GM21737 (cell line): ENCODE measurements around the gene ITGA11.
"Not testable (repeated sequence)": the region's sequence is repeated elsewhere in the genome, so short reads cannot be mapped to it uniquely, and the experiment has no call there.

Experiments
- ATAC-seq: cut with Tn5 transposase; IDR thresholded peaks from one replicate; pipeline ENCODE4 v1.9.1; 2021; ENCODE audit warnings: mild to moderate bottlenecking, moderate library complexity; ENCODE audit not compliant: unreplicated experiment

The ITGA11 gene

DNA sequence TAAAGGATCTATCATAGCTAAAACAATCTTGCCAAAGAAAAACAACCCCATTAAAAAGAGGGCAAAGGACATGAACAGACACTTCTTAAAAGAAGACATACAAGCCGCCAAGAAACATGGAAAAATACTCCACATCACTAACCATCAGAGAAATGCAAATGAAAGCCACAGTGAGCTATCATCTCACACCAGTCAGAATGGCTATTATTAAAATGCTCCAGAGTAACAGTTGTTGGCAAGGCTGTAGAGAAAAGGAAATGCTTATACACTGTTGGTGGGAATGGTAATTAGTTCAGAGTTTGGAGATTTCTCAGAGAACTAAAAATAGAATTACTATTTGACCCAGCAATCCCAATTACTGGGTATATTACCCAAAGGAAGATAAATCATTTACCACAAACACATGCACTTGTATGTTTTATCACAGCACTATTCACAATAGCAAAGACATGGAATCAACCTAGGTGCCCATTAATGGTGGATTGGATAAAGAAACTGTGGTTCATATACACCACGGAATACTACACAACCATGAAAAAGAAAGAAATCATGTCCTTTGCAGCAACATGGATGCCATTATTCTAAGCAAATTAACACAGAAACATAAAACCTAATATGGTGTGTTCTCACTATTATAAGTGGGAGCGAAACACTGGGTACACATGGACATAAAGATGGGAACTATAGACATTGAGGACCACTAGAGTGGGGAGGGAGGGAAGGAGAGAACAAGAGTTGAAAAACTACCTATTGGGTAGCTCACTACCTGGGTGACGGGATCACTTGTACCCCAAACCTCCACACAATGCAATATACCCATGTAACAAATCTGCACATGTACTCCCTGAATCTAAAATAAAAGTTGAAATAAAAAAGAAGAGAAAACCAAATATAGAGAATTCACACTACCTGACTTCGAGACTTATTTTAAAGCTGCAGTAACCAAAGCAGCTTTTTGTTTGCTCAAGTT lies 32.6 kb downstream of the ITGA11 start:
- no peak for ATAC-seq

DNA sequence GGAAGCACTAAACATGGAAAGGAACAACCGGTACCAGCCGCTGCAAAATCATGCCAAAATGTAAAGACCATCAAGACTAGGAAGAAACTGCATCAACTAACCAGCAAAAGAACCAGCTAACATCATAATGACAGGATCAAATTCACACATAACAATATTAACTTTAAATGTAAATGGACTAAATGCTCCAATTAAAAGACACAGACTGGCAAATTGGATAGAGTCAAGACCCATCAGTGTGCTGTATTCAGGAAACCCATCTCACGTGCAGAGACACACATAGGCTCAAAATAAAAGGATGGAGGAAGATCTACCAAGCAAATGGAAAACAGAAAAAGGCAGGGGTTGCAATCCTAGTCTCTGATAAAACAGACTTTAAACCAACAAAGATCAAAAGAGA lies 34.0 kb downstream of the ITGA11 start:
- ATAC-seq: not testable (repeated sequence)

DNA sequence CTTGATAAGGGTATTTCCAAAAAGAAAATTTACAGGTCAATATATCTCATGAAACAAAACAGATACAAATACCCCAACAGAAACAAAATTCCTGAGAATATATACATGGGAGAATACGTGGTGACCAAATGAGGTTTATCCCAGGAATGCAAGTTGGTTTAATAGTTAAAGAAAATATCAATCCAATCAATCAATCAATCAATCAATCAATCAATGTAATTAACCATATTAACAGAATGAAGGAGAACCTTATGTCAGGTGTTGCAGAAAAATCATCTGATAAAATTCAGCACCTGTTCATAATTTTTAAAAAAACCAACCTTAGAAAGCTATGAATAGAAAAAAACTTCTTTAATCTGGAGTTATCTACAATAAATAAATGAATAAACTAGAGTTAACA lies 35.9 kb downstream of the ITGA11 start:
- no peak for ATAC-seq

DNA sequence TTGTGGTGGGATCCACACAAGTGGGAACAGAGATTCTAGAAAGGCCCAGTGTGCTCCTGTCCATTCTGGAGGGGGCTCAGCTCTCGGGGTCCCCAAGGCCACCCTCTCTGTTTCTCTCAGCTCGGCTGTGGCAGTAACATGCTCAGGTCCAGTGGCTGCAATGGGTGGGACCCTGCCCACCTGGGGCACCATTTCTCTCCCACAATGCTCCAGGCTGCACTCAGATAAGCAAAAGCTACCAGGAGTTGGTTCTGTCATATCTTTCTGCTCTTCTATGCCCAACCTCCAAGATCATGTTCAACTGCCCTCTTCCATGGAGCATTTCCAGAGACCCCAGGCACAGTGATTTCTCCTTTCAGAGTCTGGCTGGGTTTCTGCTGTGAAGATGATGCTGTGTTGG lies 40.8 kb downstream of the ITGA11 start:
- ATAC-seq: no peak

DNA sequence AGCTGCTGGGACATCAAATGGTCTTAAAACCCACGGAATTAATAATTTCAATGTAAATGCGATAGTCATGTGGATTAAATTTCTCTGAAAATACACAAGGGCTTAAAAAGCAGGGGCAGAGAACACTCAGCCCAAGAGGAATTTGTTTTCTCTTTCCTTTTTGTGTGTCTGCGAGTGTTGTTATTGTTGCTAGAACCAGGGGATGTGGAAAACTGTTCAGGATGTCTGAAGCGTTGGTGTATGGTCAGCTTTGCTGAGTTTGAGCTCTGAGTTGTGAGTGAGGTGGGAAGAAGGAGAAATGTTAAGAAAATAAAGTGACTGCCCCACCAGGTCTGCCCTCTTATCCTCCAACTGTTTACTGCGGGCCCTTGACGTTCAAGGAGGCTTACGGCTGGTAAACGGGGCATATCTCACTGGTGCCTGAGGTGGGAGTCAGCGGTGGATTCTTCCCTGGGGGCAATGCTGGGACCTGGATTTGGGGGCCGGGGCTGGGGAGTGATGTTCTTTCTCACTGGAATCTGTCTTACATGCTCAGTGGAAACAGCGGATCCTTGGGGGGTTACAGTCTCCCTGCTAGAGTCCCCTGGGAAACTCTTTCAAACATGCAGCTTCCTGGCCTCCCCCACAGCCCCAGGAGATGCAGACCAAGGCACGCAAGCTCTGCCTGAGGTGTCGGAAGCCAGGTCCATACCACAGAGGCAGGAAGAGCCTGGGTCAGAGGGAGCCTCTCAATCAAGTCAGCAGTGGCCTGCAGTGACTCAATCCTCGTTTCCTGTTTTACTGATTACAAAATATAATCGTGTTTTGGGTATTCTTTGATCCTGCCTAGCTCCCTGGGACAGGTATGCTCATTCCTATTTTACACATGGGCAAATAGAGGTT lies 41.8 kb downstream of the ITGA11 start:
- ATAC-seq: peak; percentile 81

DNA sequence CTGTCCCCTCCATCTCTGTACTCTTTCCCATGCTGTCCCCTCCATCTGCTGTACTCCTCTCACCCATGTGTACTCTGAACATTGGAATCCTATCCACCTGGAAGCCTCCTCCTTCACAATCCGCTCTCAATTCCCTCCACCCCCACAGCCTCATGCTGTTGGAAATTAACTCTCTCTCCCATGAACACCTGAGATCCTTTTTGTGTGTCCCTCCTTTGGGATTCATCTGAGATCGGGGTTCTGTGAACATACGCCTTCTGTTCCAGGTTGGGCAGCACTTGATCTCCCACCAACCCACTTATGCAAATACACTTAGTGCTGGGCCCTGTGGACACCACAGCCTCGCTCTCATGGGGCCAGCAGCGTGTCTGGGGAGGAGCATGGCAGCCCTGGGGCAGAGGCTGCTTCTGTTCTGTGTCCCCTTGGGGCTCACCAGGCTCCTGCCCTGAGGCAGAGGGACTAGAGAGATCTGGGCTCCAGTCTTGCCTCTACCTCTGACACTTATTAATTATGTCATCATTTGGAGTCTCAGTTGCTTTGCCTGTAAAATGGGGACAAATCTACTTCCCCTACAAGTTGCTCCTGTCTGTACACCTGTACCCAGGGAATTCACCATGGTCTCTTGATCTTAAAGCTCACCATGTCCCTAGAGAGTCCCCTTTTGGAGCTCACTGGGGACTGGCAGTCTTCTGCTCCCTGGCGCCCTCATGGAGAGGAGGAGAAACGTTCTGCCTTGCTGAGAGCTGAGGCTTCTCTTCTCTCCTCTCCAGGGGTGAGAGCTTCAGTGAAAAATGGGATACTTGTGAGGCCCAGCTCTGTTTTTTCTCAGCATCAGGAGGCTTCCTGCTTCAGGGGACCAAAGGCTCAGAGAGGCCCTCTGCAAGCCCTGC lies 42.7 kb downstream of the ITGA11 start:
- ATAC-seq: no peak

DNA sequence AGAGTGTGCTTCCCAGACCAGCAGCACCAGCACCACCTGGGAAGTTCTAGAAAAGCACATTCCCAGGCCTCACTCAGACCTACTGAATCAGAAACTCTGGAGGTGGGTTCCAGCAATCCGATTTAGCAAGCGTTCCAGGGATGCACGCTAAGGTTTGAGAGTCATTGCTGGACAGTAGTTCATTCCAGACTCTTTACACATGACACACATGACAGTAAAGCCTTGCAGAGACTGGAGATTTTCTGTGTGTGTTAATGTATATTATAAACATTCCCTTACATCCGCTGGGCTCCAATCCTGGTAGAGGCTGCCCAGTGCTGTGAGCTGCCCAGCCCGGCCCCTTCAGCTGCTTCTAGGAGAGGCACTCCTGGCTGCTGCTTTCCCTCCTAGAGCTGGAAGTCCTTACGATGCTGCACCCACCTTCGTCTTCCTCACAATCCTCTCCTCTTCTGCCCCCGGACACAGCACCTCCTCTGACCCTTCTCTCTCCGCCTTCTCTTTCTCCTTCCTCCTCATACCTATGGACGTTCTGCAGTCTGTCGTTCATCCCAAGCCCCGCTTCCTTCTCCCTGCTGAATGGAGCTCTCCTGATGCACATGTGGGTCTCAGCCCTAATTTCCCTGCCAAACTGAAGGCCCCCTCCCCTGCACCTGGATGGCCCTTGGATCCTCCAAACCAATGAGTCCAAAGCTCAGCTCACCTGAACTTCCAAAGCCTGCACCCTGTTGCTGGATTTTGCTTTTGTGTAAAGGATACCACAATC lies 44.4 kb downstream of the ITGA11 start:
- no peak for ATAC-seq

DNA sequence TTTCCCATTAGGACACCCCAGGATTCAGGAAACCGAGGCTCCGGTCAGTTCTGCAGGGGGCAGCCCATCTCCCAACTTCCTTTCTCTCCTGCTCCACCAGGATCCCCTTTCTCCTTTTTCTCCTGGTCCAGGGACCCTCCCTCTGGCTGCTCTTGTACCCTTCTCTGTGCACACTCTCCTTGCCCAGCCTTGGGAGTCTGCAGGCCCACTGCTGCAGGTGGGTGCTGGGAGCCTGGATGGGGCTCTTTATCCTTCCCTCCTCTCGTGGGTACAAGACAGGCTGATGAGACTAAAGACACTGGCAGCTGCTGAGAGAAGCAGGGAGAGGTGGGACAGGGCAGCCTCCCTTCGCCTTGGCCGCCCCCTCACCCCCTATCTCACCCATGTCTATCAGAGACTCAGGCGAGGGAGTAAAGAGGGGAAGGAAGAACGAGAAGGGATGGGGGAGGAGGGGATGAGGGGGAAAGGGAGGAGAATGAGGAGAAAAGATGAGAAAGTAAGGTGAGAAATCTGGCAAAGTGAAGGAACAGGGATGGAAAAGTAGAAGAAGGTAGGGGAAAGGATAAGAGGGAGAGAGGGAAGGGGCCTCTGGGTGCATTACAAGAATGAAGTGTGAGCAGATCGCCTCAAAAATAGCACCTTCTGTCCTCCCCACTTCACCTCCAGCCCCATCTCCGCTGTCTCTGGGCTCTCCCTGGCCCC lies 45.2 kb downstream of the ITGA11 start:
- no peak for ATAC-seq

DNA sequence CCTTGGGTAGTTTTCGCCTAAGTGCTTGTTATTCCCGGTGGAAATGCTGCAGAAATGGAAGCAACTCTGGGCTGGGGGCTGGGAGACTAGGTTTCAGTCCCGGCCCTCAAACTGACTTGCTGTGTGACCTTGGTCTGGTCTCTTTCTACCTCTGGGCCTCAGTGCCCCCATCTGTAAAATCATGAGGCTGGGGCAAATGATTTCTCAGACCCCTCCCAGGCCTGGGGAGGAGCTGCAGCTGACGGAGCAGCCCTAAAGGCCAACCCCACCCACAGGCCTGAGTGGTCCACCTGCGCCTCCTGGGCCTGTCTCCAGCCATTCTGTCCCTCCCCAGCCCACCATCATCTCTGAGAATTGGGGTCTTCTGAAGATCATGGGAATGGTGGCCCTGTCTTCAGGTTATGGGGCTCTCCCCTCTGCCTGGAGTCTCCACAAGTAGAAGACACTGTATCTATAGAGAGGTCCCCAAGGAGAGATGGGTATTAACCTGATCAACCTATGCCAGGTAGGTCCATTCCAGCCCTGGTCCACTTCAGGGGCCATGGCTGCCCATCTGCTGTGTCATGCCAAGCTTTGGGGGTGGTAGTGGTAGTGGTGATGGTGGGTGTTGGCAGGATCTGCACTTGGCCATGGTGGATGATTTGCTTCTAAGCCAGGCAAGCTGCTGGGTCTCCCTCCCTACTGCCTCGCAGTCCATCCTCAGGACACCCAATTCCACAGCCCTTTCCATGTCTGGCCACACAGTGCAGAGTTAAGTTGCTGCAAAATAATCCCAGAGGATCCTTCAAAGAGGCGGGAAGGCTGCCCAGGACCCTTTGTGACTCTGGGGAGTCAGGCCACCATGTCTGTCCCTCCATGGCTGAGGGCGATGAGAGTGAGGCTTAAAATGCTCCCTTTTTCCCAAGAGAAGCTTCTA lies 46.0 kb downstream of the ITGA11 start:
- ATAC-seq: no peak

DNA sequence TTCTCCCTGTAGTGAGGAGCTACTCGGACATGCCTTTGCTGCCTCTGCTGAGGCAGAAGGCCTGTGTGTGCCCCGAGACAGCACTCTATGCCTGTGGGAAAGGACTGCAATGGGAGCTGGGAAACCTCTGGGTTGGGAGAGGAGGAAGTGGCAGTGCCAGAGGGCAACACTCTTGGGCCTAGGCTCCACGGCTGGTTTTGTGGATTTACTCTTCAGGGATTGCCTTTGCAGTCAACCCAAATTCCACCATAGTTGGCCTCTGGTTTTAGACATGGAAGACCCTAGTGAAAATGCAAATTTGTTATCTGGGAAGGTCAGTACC lies 46.8 kb downstream of the ITGA11 start:
- ATAC-seq: no peak

DNA sequence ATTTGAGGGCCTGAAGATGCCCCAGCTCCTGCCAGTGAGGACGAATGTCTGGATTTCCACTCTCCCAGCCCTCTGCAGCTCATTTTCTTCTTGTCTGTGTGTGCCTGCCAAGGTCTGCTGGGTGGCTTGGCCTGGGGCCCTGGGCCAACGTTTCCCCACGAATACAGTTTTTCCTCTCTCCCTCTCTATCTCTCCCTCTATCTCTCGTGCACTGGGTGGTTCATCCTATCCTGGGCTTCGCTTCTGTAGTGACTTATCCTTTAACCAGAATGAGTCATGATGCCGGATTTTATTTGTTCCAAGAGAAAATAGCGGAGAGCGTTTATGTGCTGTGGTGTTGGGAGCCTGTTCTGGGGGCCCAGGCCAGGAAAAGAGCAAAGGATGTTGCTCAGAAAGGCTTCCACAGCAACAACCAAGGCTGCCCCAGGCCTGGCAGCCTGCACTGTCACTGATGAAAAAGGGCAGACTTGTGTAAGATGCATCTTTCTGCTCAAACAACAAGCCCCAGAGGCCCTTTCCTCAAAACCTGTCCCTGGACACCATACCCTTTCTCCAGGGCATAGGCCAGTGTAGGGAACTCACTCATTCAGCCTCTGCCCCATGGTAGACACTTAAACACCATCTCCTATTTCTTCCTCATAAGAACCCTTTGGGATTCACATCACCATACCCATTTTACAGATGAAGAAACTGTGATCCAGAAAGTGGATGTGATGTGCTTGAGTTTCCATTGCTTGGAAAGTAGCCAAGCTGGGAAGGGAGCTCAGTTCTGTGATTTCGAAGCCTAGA lies 47.3 kb downstream of the ITGA11 start:
- no peak for ATAC-seq

DNA sequence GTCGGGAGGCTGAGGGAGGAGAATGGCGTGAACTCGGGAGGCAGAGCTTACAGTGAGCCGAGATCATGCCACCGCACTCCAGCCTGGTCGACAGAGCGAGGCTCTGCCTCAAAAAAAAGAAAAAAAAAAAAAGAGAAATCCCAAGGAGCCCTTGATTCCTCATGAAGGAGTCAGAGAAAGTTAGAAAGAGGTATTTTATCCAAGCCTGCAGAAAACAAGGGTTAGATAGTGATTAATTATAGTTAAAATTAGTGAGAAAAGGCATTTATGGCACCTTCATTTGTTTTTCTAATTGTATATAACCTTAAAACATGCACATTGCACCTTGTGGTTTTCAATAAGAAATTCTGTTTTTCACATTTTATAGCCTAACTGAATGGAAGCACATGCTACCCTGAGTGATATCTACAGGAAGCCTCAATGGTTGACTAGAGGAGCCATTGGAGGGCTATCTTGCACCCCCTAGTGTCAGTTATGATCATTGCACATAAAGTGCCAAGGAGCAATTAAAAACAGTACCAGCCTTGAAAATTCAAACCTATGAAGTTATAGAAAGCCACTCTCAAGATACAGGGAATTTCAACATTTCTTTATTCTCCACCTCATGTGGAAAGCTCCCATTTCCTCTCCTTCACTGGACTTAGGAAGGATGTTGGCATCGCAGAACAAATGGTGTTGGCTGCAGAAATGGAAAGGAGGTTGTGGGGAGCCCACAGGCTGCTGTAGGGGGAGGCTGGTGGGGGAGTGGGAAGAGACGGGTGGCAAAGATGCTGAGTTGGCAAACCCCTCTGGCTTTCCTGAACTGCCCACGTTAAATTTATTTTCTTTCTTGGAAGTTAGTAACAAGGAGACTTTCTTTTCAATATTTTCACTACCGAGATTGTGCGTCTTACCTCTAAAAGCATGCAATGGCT lies 48.5 kb downstream of the ITGA11 start:
- ATAC-seq: no peak

DNA sequence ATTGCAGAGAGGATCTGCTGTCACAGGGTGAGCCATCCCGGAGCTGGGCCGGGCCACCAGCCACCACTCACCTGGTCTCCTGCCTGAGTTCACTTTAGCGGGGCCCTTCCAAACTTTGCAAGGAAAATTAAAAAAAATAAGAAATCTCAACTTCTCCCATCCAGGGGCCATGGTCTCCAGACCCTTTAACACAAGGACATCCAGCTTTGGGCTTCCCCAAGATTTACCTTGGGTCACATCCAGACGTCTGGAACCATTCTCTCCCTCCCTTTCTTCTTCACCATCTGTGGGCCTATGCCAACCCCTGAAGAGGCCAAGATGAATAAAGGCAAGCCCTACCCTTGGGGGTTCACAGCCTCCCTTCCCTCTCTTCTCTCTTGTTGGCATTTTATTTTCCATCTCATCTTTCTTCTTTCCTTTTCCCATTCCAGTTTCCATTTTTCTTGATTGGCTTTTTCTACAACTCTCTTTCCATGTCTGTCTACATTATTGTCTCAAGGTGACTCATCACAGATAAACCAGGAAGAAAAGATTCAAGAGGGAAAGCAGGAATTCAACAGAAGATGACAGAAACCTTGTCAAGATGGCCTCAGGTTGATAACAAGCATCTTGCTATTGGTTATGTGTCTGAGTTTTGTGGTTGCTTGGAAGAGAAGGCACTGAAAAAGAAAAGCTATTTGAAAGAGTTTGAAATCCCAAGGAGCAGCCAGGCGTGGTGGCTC lies 49.5 kb downstream of the ITGA11 start:
- no peak for ATAC-seq

DNA sequence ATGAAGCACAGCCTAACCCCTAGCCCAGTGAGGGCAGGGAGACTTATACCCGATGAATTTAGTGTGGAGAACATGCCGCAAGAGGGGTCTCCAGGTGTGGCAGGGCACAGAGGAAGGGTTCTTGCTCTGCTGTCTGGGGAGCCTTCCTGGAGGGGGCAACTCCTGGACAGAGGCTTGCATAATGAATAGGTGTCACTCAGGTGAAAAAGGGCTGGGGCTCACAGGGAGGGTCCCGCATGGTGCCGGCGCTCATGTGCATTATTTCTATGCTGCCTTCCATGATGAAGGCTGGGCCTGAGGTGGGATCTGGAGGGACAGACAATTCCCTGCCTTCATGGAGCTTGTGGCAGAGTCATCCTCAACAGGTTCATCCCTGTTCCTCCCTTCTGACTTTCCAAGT lies 51.5 kb downstream of the ITGA11 start:
- no peak for ATAC-seq

DNA sequence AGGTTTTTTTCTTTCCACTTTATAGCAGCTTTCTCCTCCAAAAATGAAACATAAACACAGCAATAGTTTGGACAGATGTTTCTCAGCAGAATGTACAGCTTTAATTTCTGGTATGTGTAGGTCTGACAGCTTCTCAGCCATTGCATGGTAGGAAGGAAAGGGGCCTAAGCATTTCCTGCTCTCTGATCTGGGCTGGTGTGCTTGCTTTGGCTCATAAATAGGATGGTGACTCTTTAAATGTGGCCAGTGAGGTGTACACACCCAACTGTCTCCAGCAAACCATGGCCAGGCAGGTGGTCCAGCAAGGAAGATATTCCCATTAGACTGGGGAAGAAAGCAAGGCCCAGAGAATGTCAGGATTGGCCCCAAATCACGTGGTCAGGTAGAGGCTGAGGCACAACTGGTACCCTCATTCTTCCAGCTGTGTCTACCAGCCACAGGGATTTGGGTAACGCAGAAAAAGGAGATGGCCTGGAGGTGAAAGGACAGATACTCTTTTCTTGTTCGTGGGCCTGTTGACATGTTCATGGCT lies 52.1 kb downstream of the ITGA11 start:
- no peak for ATAC-seq
